Pancreas (tissue), 10 donors: ENCODE results near the gene GALR1. TPM values are rescaled to one million over a fixed set of nuclear protein-coding genes. Genes with fewer than 3 reads are reported as not detected.
"Not testable (repeated sequence)": the region's sequence is repeated elsewhere in the genome, so short reads cannot be mapped to it uniquely, and the experiment has no call there.

ENCODE experiments used
- ATAC-seq, 4 donors: fragments of 200-7000 bp; cut with Tn5 transposase; one replicate each; pipeline versions ENCODE4 v1.8.0 to v1.9.1; 2020; ENCODE audit warnings: mild to moderate bottlenecking in 4 of 4, moderate library complexity in 4 of 4
- DNase-seq, 6 donors: peaks; one replicate each; pipeline ENCODE4 v3.0.0-alpha.2; 2020
- FAIRE-seq: peaks from 2 replicates; lab custom pipeline; 2012; peaks lifted over from hg19 to GRCh38; lab: Jason Lieb, UNC
- H3K27ac ChIP-seq, 4 donors: fragments of 200-600 bp; sonication (generic); 1 replicate in 3 of 4; 2 replicates in 1 of 4; pipeline versions ENCODE4 v1.5.0 to v1.8.0; 2020
- H3K27me3 ChIP-seq, 4 donors: fragments of 200-600 bp; one replicate each; pipeline ENCODE4 v1.8.0; 2021
- H3K36me3 ChIP-seq, 3 donors: fragments of 200-600 bp; sonication (generic) in 1 of 3; one replicate each; pipeline versions ENCODE4 v1.5.0 to v1.8.0; 2020 to 2021
- H3K4me1 ChIP-seq, 3 donors: fragments of 200-600 bp; one replicate each; pipeline ENCODE4 v1.8.0; 2021
- H3K4me3 ChIP-seq, 4 donors: fragments of 200-600 bp; sonication (generic) in 2 of 4; one replicate each; pipeline versions ENCODE4 v1.5.0 to v1.8.0; 2020 to 2021
- H3K9me3 ChIP-seq, 4 donors: fragments of 200-600 bp; one replicate each; pipeline ENCODE4 v1.8.0; 2021
- WGBS, 2 donors: extraction: QIAGEN DNeasy Blood & Tissue Kit; methylation state at CpG; one replicate each; pipeline ENCODE4 v1.1.7; 2013; 5-methylcytosine and 5-hydroxymethylcytosine counted together
- intact Hi-C, 3 donors: fragments of 100-400 bp; cut with DNase I; formaldehyde crosslinking; loops; one replicate each; pipeline versions ENCODE4 v1.11.1 to v1.14.2; 2022
- polyA plus RNA-seq, 2 donors: library from polyadenylated mRNA; stranded (reverse); fragments of 200-250 nt; gene quantifications; one replicate each; pipeline ENCODE4 v1.2.3, GENCODE V29; 2013
- total RNA-seq, 6 donors: library from RNA; stranded (reverse); fragmentation: NEBNext Ultra II Directional in 4 of 6; extraction: Animal tissue kit (Norgen Biotek cat#: 25700) in 4 of 6; gene quantifications; one replicate each; pipeline versions ENCODE4 v1.2.1 to v1.2.4, GENCODE V29; 2021 to 2023
- TF ChIP-seq, protein P1 (sequence below), 4 donors: fragments of 200-600 bp; sonication (generic) in 3 of 4; IDR thresholded peaks; one replicate each; pipeline versions ENCODE4 v1.5.0 to v1.8.0; 2021; ENCODE audit warnings: antibody characterized with exemption in 4 of 4
- donor health status: healthy with polysubstance abuse.
- donor health status: DM: no; HTN: no; CAD: no; lungs with moderate emphysema.
- donor health status: DM: no; HTN: no; CAD: no.
- donor health status: control.
- donor health status: control.
- donor health status: Bipolar disorder and iron deficiency.
- donor health status: DM: yes; HTN: yes; CAD: no.
- donor health status: DM: no; HTN: no; CAD: no.
- donor health status: DM: no; HTN: no; CAD: no.
- donor health status: DM: yes; HTN: yes; CAD: no.

GALR1 gene
- total and polyA plus RNA-seq, 8 donors = under 0.01 to 0.16 (median 0.04) TPM; not detected in 2

DNA sequence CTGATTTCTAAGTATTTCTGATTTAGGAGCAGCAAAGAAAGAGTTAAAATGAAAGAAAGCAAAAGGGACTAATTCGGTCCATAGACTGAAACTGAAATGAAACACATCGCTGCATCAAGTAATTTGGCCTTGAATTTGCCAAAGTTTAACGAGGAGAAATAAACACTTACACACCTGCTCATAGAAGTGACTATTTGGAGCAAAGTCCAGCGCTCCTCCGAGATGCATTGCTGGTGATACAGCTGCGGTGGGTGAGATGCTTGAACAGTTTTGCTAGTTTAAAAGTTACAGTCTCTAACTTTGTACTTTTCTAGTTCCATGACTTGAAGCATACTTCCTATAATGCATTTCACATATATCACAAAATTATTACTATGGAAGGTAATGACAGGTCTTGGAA, 18.3 kb downstream of the GALR1 start:
- H3K4me3 ChIP-seq = no peak overlapping the region
- no peaks in the 10 kb centered on the region for H3K9me3 ChIP-seq
- H3K36me3 ChIP-seq = no peaks in the 10 kb centered on the region
- 16 to 19% methylated on average over 6 of the region's 6 CpGs for WGBS, 2 donors
- intact Hi-C loops = no loop called here
- no peak for FAIRE-seq
- no peaks in the 10 kb centered on the region for H3K4me1 ChIP-seq
- no peak overlapping the region for H3K27ac ChIP-seq
- ATAC-seq = no peak
- TF ChIP-seq, protein P1, sequence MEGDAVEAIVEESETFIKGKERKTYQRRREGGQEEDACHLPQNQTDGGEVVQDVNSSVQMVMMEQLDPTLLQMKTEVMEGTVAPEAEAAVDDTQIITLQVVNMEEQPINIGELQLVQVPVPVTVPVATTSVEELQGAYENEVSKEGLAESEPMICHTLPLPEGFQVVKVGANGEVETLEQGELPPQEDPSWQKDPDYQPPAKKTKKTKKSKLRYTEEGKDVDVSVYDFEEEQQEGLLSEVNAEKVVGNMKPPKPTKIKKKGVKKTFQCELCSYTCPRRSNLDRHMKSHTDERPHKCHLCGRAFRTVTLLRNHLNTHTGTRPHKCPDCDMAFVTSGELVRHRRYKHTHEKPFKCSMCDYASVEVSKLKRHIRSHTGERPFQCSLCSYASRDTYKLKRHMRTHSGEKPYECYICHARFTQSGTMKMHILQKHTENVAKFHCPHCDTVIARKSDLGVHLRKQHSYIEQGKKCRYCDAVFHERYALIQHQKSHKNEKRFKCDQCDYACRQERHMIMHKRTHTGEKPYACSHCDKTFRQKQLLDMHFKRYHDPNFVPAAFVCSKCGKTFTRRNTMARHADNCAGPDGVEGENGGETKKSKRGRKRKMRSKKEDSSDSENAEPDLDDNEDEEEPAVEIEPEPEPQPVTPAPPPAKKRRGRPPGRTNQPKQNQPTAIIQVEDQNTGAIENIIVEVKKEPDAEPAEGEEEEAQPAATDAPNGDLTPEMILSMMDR (IDR thresholded peaks at IDR 0.05) = no peak
- DNase-seq = no peak
- H3K27me3 ChIP-seq = no peaks in the 10 kb centered on the region

DNA sequence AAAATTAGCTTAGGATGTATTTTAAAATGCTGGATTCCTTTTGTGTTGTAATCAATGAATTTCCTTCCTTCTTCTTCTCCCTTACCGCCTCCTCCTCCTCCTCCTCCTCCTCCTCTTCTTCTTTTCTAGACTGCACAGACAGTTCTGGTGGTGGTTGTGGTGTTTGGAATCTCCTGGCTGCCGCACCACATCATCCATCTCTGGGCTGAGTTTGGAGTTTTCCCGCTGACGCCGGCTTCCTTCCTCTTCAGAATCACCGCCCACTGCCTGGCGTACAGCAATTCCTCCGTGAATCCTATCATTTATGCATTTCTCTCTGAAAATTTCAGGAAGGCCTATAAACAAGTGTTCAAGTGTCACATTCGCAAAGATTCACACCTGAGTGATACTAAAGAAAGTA, 18.8 kb downstream of the GALR1 start:
- 85 to 93% methylated on average over 9 of the region's 9 CpGs for WGBS, 2 donors
- no peak for DNase-seq
- H3K36me3 ChIP-seq = no peaks in the 10 kb centered on the region
- H3K4me3 ChIP-seq = no peak overlapping the region
- no peaks in the 10 kb centered on the region for H3K27me3 ChIP-seq
- FAIRE-seq = no peak
- intact Hi-C loops = no loop called here
- no peaks in the 10 kb centered on the region for H3K9me3 ChIP-seq
- TF ChIP-seq, protein P1 (IDR thresholded peaks at IDR 0.05) = no peak
- ATAC-seq = no peak
- no peak overlapping the region for H3K27ac ChIP-seq
- no peaks in the 10 kb centered on the region for H3K4me1 ChIP-seq

DNA sequence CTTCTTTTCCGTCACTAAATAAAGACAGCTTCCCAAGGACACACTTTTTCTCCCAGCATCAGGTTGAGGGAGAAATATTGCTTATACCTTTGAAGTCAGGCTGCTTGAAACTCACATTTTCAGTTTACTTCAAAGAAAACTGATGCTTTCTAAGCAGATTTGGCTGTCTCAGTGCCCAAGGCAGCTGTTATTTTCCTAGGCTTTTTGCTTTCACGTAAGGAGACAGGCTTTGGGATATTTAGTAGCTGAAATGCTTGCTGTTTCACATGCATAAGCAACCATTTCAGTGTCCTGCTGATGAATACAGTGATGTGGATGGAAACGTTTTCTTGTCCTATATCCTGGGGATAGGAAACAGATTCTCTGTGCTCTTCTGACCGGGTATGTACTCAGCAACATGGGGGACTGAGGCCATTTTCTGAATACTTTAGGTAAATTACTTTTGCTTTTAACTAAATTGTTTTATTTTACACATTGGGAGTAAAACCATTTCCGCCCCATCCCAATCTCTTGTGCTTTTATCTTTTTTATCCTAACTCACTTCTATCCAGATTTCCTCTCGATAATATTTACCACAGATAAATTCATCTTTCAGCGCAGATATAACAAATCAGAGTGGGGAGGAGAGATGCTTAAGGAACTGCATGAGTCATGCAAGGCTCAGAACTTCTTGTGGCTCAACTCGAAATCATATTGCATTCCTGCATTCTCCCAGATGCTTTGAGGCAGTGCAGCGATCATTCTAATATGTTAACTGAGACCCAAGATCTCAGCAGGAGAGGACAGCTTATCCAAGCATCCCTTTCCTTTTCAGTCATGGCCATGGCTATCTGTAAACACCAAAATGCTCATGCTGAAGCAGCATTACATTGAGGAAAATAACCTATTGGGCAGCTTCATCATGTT, 22.2 kb downstream of the GALR1 start:
- Histone ChIP-seq H3K4me1 (no peaks in the 10 kb centered on the region), H3K27me3 (no peaks in the 10 kb centered on the region), H3K27ac (no peak overlapping the region), H3K36me3 (no peaks in the 10 kb centered on the region), H3K4me3 (no peak overlapping the region), H3K9me3 (no peaks in the 10 kb centered on the region)
- FAIRE-seq = no peak
- TF ChIP-seq, protein P1 (IDR thresholded peaks at IDR 0.05) = no peak
- no peak for ATAC-seq
- WGBS, 2 donors = 55 to 72% methylated on average over 9 of the region's 9 CpGs
- DNase-seq = no peak
- intact Hi-C loops = no loop called here

DNA sequence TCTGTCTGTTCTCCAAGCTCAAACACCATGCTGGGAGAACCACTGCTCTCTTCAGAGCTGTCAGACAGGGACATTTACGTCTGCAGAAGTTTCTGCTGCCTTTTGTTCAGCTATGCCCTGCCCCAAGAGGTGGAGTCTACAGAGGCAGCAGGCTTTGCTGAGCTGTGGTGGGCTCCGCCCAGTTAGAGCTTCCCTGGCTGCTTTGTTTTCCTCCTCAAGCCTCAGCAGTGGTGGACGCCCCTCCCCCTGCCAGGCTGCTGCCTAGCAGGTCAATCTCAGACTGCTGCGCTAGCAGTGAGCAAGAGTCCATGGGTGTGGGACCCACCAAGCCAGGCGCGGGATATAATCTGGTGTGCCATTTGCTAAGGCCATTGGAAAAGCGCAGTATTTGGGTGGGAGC, 41.2 kb downstream of the GALR1 start:
- H3K9me3 ChIP-seq, ATAC-seq, H3K4me3 ChIP-seq, H3K27ac ChIP-seq, H3K4me1 ChIP-seq, FAIRE-seq, H3K36me3 ChIP-seq, DNase-seq, H3K27me3 ChIP-seq, intact Hi-C loops: not testable (repeated sequence)
- 69 to 74% methylated on average over 7 of the region's 7 CpGs for WGBS, 2 donors

DNA sequence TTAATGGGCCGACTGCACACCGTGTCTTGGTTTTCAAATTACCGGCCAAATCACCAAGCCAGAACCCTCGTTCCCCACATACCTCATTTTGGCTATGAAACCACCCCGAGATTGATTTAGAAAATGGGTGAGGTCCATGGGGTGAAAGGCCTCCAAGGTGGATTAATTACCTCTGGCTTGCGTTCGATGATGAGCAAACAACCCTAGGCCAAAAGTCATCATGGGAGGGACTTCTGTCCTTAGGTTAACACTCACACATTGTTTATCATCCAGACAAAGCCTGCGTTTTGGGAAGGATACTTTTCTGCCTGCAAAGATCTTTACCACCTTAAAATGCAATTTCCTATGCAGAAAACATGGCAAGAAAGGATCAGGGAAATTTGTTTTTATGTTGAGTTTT, 48.5 kb downstream of the GALR1 start:
- 54 to 62% methylated on average over 8 of the region's 8 CpGs for WGBS, 2 donors
- no peaks in the 10 kb centered on the region for H3K27me3 ChIP-seq
- H3K36me3 ChIP-seq = no peaks in the 10 kb centered on the region
- no peak overlapping the region for H3K4me3 ChIP-seq
- ATAC-seq = no peak
- TF ChIP-seq, protein P1 (IDR thresholded peaks at IDR 0.05) = no peak
- peaks cover 0 to 3% (median 0%) of the 10 kb centered on the region in 3 donors for H3K4me1 ChIP-seq
- FAIRE-seq = no peak
- no peak overlapping the region for H3K27ac ChIP-seq
- intact Hi-C loops = no loop called here
- H3K9me3 ChIP-seq = no peaks in the 10 kb centered on the region
- no peak for DNase-seq
